ENCODE data around the gene STUB1. TPM values are rescaled to one million over a fixed set of nuclear protein-coding genes. Genes with fewer than 3 reads are reported as not detected.

STUB1 gene
- total RNA-seq, 1 experiment from 2014 or later = 102 TPM

DNA sequence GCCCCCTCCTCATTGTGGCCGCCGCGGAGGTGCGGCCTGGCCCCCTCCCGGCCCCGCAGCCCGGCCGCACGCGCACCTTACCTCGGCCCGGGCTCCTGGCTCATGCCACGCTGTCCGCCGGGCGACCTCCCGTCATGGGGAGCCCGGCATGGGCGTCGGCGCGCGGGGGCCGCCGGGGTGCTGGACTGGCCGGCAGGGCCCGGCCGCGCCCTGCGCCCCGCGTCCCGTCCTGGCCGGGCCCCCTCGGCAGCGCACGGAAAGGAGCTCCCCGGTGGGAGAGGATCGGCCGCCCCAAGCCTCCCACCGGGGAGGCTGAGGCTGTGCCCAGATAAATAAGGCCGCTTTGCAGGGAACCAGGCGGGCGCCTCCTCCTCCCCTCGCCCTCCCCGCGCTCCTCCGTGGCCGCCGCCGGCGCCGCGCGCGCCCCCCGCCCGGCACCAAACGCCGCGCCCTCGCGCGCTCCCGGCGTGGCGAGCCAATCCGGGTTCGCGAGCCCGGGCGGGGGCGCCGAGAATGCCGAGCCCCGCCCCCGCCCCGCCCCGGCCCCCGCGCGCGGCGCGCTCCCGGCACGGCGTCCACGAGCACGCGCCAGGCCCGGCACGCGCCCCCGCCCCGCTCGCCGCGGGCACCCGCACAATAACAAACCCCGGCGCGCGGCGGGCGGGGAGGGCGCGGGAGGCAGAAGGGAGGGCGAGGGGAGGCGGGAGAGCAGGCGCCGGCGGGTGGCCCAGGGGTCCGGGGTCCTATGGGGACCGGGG is 25.4 kb downstream of the STUB1 start, which contains the start of gene FBXL16:
Gene FBXL16, minus strand, starts transcription at position 371 of the 758 bp plus-strand sequence. CDS start 8,396 bp downstream, outside the sequence.
- Histone ChIP-seq H3K14ac (ENCODE audit: insufficient read depth, low read length) (no peak within 1 kb of the TSS; the same call in 1 of the 2 replicates), H4K20me1 (ENCODE audit: control insufficient read depth, insufficient read depth, insufficient read length) (no peaks in the 10 kb centered on the region), H2AK5ac (ENCODE audit: insufficient read length, low read length) (no peak within 1 kb of the TSS), H3K18ac (ENCODE audit: insufficient read length, low read depth, low read length) (no peak within 1 kb of the TSS), H2BK20ac (ENCODE audit: low read depth, low read length, poor library complexity, severe bottlenecking) (no peak within 1 kb of the TSS), H3K4me2 (ENCODE audit: insufficient read depth, insufficient read length, low read length) (peak within 1 kb of the TSS; percentile 49), H4K5ac (ENCODE audit: insufficient read length, low read depth, low read length) (no peak within 1 kb of the TSS), H3K27me3 (ENCODE audit: insufficient read depth, low read length) (peaks cover 52% of the 10 kb centered on the region; the same call in 1 of the 2 replicates), H3K79me1 (ENCODE audit: insufficient read depth, low read depth, low read length, poor library complexity, severe bottlenecking) (no peaks in the 10 kb centered on the region), H3K79me2 (ENCODE audit: insufficient read depth, low read length) (no peaks in the 10 kb centered on the region), H3K23ac (ENCODE audit: insufficient read length, low read depth, low read length) (no peak within 1 kb of the TSS), H3K9ac (ENCODE audit: extremely low read depth, insufficient read length, low read length) (no peak within 1 kb of the TSS), H4K91ac (ENCODE audit: insufficient read length, low read depth, low read length) (no peak within 1 kb of the TSS), H3K27ac (ENCODE audit: insufficient read length, low read depth, low read length) (no peak within 1 kb of the TSS), H3K4me1 (ENCODE audit: insufficient read depth, low read length) (no peaks in the 10 kb centered on the region), H2BK5ac (ENCODE audit: insufficient read length, low read length) (no peak within 1 kb of the TSS), H3K23me2 (ENCODE audit: insufficient read length, low read depth, low read length, poor library complexity, severe bottlenecking) (peaks cover 4% of the 10 kb centered on the region), H3K56ac (ENCODE audit: insufficient read length, low read depth, low read length) (no peak within 1 kb of the TSS), H3K9me3 (ENCODE audit: control insufficient read depth, low read depth, low read length) (no peaks in the 10 kb centered on the region), H2AFZ (ENCODE audit: low read length) (no peak within 1 kb of the TSS), H2BK15ac (ENCODE audit: low read depth, low read length) (no peak within 1 kb of the TSS), H4K8ac (replicated peaks; ENCODE audit: insufficient read length, low read depth, low read length) (no peak within 1 kb of the TSS), H2BK120ac (ENCODE audit: low read depth, low read length, poor library complexity, severe bottlenecking) (no peak within 1 kb of the TSS), H3T11ph (ENCODE audit: low read length) (no peak within 1 kb of the TSS), H3K4ac (ENCODE audit: low read depth, low read length) (no peak within 1 kb of the TSS), H2BK12ac (ENCODE audit: insufficient read length, low read depth, low read length) (no peak within 1 kb of the TSS)
- no peak for DNase-seq
- peak within 1 kb of the TSS; percentile 50 to 79 for H3K4me3 Mint-ChIP-seq
- peaks cover 0 to 9% of the 10 kb centered on the region in 2 experiments; a peak in 1 of 4 replicates for H3K4me1 Mint-ChIP-seq
- no CpG with 5 or more reads among the region's 115 CpGs for WGBS (ENCODE audit: extremely low coverage, insufficient read length, low lambda C conversion rate)
- TF ChIP-seq, protein P1, sequence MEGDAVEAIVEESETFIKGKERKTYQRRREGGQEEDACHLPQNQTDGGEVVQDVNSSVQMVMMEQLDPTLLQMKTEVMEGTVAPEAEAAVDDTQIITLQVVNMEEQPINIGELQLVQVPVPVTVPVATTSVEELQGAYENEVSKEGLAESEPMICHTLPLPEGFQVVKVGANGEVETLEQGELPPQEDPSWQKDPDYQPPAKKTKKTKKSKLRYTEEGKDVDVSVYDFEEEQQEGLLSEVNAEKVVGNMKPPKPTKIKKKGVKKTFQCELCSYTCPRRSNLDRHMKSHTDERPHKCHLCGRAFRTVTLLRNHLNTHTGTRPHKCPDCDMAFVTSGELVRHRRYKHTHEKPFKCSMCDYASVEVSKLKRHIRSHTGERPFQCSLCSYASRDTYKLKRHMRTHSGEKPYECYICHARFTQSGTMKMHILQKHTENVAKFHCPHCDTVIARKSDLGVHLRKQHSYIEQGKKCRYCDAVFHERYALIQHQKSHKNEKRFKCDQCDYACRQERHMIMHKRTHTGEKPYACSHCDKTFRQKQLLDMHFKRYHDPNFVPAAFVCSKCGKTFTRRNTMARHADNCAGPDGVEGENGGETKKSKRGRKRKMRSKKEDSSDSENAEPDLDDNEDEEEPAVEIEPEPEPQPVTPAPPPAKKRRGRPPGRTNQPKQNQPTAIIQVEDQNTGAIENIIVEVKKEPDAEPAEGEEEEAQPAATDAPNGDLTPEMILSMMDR (conservative IDR thresholded peaks at IDR 0.05) = no peak
- H3K36me3 Mint-ChIP-seq (ENCODE audit: insufficient read depth in 1 of 3, low read depth in 3 of 3) = peaks cover 0 to 3% (median 0%) of the 10 kb centered on the region in 3 experiments; a peak in 2 of 7 replicates
- H3K27me3 Mint-ChIP-seq (ENCODE audit: low read depth) = peaks cover 90% of the 10 kb centered on the region
- H3K9me3 Mint-ChIP-seq = peaks cover 0 to 2% of the 10 kb centered on the region in 2 experiments; a peak in 1 of 5 replicates
- H3K27ac Mint-ChIP-seq = no peak within 1 kb of the TSS

Data from H9 (cell line).